GM23338 (cell line): ENCODE data around the gene ACOT11. TPM values are rescaled to one million over a fixed set of nuclear protein-coding genes. Genes with fewer than 3 reads are reported as not detected.

Source experiments
- ATAC-seq: fragments of 200-7000 bp; cut with Tn5 transposase; 3 replicates; pipeline ENCODE4 v1.9.1; 2020
- DNase-seq: peaks from one replicate; pipeline ENCODE4 v3.0.0-alpha.2; 2015; ENCODE audit warnings: low spot score
- H2AFZ ChIP-seq: fragments of 200-600 bp; sonication (generic); 2 replicates; pipeline ENCODE4 v1.8.0; 2016; ENCODE audit warnings: antibody characterized with exemption, mild to moderate bottlenecking, moderate library complexity
- H3F3A ChIP-seq: fragments of 200-600 bp; sonication (generic); replicated peaks from 2 replicates; pipeline ENCODE4 v1.8.0; 2017; ENCODE audit warnings: antibody characterized with exemption, mixed run types, low read depth
- H3K27ac ChIP-seq: fragments of 200-600 bp; sonication (generic); 2 replicates; pipeline ENCODE4 v1.6.1; 2016; ENCODE audit warnings: low read depth
- H3K27me3 ChIP-seq: fragments of 200-600 bp; sonication (generic); 2 replicates; pipeline ENCODE4 v1.8.0; 2016; ENCODE audit warnings: mild to moderate bottlenecking, mixed run types, moderate library complexity; ENCODE audit not compliant: insufficient read depth
- H3K36me3 ChIP-seq: fragments of 200-600 bp; sonication (generic); 2 replicates; pipeline ENCODE4 v1.8.0; 2016; ENCODE audit warnings: mild to moderate bottlenecking; ENCODE audit not compliant: insufficient read depth
- H3K4me1 ChIP-seq: fragments of 200-600 bp; sonication (generic); 2 replicates; pipeline ENCODE4 v1.8.0; 2016; ENCODE audit warnings: mild to moderate bottlenecking, moderate library complexity; ENCODE audit not compliant: insufficient read depth
- H3K4me2 ChIP-seq: fragments of 200-600 bp; sonication (generic); 2 replicates; pipeline ENCODE4 v1.7.1; 2017; ENCODE audit warnings: mixed run types
- H3K4me3 ChIP-seq: fragments of 200-600 bp; sonication (generic); 2 replicates; pipeline ENCODE4 v1.6.1; 2016; ENCODE audit warnings: mixed run types
- H3K79me2 ChIP-seq: fragments of 200-600 bp; sonication (generic); replicated peaks from 2 replicates; pipeline ENCODE4 v1.8.0; 2017; ENCODE audit warnings: mild to moderate bottlenecking; ENCODE audit not compliant: insufficient read depth
- H3K9me2 ChIP-seq: fragments of 200-600 bp; sonication (generic); 2 replicates; pipeline ENCODE4 v1.8.0; 2017; ENCODE audit not compliant: insufficient read depth
- H4K20me1 ChIP-seq: fragments of 200-600 bp; sonication (generic); replicated peaks from 2 replicates; pipeline ENCODE4 v1.8.0; 2017; ENCODE audit warnings: mild to moderate bottlenecking; ENCODE audit not compliant: insufficient read depth
- H3K27ac Mint-ChIP-seq: 2 replicates; pipeline ENCODE4 v1.8.0; 2020; ENCODE audit warnings: inconsistent platforms, mild to moderate bottlenecking, moderate library complexity, mixed read lengths
- H3K27me3 Mint-ChIP-seq: 3 replicates; pipeline ENCODE4 v1.8.0; 2022; ENCODE audit warnings: low read depth, mild to moderate bottlenecking, moderate library complexity, mixed read lengths, inconsistent platforms; ENCODE audit not compliant: insufficient read depth, poor library complexity
- H3K36me3 Mint-ChIP-seq: 3 replicates; pipeline ENCODE4 v1.8.0; 2021; ENCODE audit warnings: low read depth, mild to moderate bottlenecking, inconsistent platforms, moderate library complexity, mixed read lengths
- H3K4me1 Mint-ChIP-seq: 3 replicates; pipeline ENCODE4 v1.8.0; 2020; ENCODE audit warnings: mild to moderate bottlenecking, inconsistent platforms, mixed read lengths
- H3K4me3 Mint-ChIP-seq: 3 replicates; pipeline ENCODE4 v1.8.0; 2021; ENCODE audit warnings: moderate library complexity, mild to moderate bottlenecking, inconsistent platforms, mixed read lengths
- H3K9me3 Mint-ChIP-seq: 3 replicates; pipeline ENCODE4 v1.8.0; 2020; ENCODE audit warnings: moderate library complexity, mild to moderate bottlenecking, inconsistent platforms, mixed read lengths
- JUNB ChIP-seq: IDR thresholded peaks from one replicate; pipeline ENCODE4 v1.6.1; 2016; ENCODE audit warnings: antibody characterized with exemption; ENCODE audit not compliant: unreplicated experiment
- NANOG ChIP-seq: IDR thresholded peaks from 2 replicates; pipeline ENCODE4 v1.6.1; 2016; ENCODE audit warnings: antibody characterized with exemption, borderline replicate concordance
- polyA plus RNA-seq: library from polyadenylated mRNA; unstranded; fragments of >200 nt; fragmentation: Nextera tagmentation; extraction: Ambion mirVana; gene quantifications from 2 replicates; pipeline ENCODE4 v1.2.1, GENCODE V29; 2016
- total RNA-seq: library from RNA; depleted of rRNA; stranded (reverse); fragments of >200 nt; shearing (Covaris generic); gene quantifications from 2 replicates; pipeline ENCODE4 v1.2.3, GENCODE V29; 2014
- TF ChIP-seq, protein P1 (sequence below), 2 experiments: fragments of 200-600 bp in 1 of 2; sonication (generic) in 1 of 2; conservative IDR thresholded peaks; 2 replicates each; pipeline versions ENCODE4 v1.5.1 to v1.6.1; 2016 to 2017; ENCODE audit warnings: antibody characterized with exemption in 2 of 2, low read depth in 2 of 2, mild to moderate bottlenecking in 2 of 2, moderate library complexity in 1 of 2
- TF ChIP-seq, protein P2 (sequence below): fragments of 250-450 bp; sonication (Bioruptor Pico); IDR thresholded peaks from 2 replicates; pipeline ENCODE4 v1.5.0; 2020; ENCODE audit warnings: mild to moderate bottlenecking, moderate library complexity

The ACOT11 gene
- total and polyA plus RNA-seq, 2 experiments from 2014 or later: 1.6 to 2.7 TPM

DNA sequence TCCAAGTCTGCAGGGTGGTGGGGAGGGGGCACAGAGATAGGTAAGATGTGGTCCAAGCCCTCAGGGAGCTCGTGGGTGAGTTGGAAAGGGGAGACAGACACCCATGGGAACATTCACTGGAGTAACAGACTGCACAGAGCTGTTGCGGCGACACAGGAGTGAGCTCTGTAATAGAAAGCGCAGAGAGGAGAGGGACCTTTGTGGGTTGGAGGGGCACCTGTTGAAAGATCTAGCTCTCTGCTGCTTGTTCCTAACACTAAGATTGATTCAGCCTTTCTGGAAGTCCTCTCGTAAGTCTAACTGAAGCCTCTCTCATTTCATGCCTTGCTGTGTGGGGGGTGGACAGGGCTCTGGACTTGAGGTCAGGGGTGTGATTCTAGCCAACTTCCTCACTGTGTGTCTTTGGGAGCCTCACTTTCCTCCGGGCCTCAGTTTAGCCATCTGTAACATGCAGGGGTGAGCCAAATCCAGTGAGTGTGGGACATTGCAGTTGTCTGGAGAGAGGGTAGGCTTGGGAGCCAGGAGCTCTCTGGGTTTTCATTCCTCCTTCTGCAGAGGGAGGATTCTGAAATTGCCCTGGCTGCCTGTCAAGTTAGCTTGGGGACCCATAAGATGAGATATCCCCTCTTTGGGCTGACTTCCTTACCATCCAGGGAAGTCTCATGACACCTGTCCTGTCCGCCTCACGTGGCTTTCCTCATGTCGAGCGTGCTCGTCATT is 2.0 kb upstream of the ACOT11 start:
- Mint-ChIP-seq H3K36me3 (no peaks in the 10 kb centered on the region), H3K4me1 (peaks cover 35% of the 10 kb centered on the region), H3K27me3 (peaks cover 21% of the 10 kb centered on the region), H3K9me3 (no peaks in the 10 kb centered on the region), H3K27ac (no peak overlapping the region), H3K4me3 (no peak overlapping the region)
- ATAC-seq (no peak), DNase-seq (no peak)
- no peak overlapping the region for H3K4me3 ChIP-seq
- H3F3A ChIP-seq: peaks cover 17% of the 10 kb centered on the region
- H2AFZ ChIP-seq: no peak overlapping the region
- no peak overlapping the region for H3K27ac ChIP-seq
- no peaks in the 10 kb centered on the region for H4K20me1 ChIP-seq
- H3K9me2 ChIP-seq: no peaks in the 10 kb centered on the region
- no peak for TF ChIP-seq JUNB
- TF ChIP-seq, protein P1, sequence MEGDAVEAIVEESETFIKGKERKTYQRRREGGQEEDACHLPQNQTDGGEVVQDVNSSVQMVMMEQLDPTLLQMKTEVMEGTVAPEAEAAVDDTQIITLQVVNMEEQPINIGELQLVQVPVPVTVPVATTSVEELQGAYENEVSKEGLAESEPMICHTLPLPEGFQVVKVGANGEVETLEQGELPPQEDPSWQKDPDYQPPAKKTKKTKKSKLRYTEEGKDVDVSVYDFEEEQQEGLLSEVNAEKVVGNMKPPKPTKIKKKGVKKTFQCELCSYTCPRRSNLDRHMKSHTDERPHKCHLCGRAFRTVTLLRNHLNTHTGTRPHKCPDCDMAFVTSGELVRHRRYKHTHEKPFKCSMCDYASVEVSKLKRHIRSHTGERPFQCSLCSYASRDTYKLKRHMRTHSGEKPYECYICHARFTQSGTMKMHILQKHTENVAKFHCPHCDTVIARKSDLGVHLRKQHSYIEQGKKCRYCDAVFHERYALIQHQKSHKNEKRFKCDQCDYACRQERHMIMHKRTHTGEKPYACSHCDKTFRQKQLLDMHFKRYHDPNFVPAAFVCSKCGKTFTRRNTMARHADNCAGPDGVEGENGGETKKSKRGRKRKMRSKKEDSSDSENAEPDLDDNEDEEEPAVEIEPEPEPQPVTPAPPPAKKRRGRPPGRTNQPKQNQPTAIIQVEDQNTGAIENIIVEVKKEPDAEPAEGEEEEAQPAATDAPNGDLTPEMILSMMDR (conservative IDR thresholded peaks at IDR 0.05; ENCODE audit: low read depth in 2 of 2): no peak
- no peak overlapping the region for H3K4me2 ChIP-seq
- no peaks in the 10 kb centered on the region for H3K27me3 ChIP-seq
- H3K79me2 ChIP-seq: no peaks in the 10 kb centered on the region
- H3K36me3 ChIP-seq: no peaks in the 10 kb centered on the region
- peaks cover 26% of the 10 kb centered on the region for H3K4me1 ChIP-seq

DNA sequence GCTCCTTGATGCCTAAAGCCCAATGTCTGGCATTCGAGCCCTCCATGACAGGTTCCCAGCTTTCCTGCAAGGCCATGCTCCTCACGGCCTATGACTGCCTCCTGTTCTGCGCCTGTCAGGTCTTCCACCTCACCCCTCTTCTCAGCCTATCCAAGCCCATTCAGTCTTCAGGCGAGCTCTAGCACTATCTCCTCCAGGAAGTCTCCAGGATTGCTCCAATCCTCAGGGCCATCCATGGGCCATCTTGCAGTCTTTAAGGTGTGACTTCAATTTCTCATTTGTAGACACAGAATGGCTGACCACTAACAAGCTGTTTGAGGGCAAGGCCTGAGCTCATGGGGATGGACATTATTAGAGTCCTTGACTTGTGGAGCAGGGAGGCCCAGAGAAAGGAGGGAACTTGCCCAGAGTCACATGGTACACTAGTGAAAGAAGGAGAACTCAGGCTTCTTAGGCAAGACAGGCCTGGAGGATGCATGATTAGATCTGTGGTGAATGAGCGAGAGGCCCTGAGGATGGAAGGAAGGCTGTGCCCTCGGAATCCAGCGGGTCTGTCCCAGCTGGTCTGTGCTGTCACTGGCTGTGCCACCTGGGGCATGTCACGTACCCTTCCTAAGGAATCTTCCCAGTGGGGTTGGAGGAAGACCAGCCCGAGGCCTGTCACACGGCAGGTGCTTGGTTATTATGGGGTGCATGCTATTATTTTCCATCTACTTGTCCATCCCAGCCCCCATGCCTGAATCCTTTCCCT is 1.2 kb upstream of the ACOT11 start:
- H3K9me3 Mint-ChIP-seq: no peaks in the 10 kb centered on the region
- Histone ChIP-seq H3K36me3 (no peaks in the 10 kb centered on the region), H4K20me1 (no peaks in the 10 kb centered on the region), H3K4me1 (peaks cover 19% of the 10 kb centered on the region), H2AFZ (no peak overlapping the region), H3K27ac (no peak overlapping the region), H3K79me2 (no peaks in the 10 kb centered on the region), H3K9me2 (no peaks in the 10 kb centered on the region), H3K4me3 (no peak overlapping the region), H3F3A (peaks cover 10% of the 10 kb centered on the region), H3K27me3 (no peaks in the 10 kb centered on the region), H3K4me2 (no peak overlapping the region)
- H3K4me1 Mint-ChIP-seq: peaks cover 31% of the 10 kb centered on the region
- TF ChIP-seq, protein P2, sequence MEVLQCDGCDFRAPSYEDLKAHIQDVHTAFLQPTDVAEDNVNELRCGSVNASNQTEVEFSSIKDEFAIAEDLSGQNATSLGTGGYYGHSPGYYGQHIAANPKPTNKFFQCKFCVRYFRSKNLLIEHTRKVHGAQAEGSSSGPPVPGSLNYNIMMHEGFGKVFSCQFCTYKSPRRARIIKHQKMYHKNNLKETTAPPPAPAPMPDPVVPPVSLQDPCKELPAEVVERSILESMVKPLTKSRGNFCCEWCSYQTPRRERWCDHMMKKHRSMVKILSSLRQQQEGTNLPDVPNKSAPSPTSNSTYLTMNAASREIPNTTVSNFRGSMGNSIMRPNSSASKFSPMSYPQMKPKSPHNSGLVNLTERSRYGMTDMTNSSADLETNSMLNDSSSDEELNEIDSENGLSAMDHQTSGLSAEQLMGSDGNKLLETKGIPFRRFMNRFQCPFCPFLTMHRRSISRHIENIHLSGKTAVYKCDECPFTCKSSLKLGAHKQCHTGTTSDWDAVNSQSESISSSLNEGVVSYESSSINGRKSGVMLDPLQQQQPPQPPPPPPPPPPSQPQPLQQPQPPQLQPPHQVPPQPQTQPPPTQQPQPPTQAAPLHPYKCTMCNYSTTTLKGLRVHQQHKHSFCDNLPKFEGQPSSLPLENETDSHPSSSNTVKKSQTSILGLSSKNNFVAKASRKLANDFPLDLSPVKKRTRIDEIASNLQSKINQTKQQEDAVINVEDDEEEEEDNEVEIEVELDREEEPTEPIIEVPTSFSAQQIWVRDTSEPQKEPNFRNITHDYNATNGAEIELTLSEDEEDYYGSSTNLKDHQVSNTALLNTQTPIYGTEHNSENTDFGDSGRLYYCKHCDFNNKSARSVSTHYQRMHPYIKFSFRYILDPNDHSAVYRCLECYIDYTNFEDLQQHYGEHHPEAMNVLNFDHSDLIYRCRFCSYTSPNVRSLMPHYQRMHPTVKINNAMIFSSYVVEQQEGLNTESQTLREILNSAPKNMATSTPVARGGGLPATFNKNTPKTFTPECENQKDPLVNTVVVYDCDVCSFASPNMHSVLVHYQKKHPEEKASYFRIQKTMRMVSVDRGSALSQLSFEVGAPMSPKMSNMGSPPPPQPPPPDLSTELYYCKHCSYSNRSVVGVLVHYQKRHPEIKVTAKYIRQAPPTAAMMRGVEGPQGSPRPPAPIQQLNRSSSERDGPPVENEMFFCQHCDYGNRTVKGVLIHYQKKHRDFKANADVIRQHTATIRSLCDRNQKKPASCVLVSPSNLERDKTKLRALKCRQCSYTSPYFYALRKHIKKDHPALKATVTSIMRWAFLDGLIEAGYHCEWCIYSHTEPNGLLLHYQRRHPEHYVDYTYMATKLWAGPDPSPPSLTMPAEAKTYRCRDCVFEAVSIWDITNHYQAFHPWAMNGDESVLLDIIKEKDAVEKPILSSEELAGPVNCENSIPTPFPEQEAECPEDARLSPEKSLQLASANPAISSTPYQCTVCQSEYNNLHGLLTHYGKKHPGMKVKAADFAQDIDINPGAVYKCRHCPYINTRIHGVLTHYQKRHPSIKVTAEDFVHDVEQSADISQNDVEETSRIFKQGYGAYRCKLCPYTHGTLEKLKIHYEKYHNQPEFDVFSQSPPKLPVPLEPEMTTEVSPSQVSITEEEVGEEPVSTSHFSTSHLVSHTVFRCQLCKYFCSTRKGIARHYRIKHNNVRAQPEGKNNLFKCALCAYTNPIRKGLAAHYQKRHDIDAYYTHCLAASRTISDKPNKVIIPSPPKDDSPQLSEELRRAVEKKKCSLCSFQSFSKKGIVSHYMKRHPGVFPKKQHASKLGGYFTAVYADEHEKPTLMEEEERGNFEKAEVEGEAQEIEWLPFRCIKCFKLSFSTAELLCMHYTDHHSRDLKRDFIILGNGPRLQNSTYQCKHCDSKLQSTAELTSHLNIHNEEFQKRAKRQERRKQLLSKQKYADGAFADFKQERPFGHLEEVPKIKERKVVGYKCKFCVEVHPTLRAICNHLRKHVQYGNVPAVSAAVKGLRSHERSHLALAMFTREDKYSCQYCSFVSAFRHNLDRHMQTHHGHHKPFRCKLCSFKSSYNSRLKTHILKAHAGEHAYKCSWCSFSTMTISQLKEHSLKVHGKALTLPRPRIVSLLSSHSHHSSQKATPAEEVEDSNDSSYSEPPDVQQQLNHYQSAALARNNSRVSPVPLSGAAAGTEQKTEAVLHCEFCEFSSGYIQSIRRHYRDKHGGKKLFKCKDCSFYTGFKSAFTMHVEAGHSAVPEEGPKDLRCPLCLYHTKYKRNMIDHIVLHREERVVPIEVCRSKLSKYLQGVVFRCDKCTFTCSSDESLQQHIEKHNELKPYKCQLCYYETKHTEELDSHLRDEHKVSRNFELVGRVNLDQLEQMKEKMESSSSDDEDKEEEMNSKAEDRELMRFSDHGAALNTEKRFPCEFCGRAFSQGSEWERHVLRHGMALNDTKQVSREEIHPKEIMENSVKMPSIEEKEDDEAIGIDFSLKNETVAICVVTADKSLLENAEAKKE (CRISPR knock-in tag): no peak
- TF ChIP-seq NANOG: no peak
- TF ChIP-seq, protein P1 (conservative IDR thresholded peaks at IDR 0.05; ENCODE audit: low read depth in 2 of 2): no peak
- H3K27ac Mint-ChIP-seq: no peak overlapping the region
- ATAC-seq: no peak
- no peaks in the 10 kb centered on the region for H3K36me3 Mint-ChIP-seq
- DNase-seq: no peak
- H3K27me3 Mint-ChIP-seq: peaks cover 15% of the 10 kb centered on the region
- no peak overlapping the region for H3K4me3 Mint-ChIP-seq
